Heart right ventricle (tissue), 16 donors: ENCODE data around the gene HSPBAP1. TPM values are rescaled to one million over a fixed set of nuclear protein-coding genes. Genes with fewer than 3 reads are reported as not detected.
A peak's percentile ranks its signal among the peaks of the same experiment; 100 is the strongest.

Experiments
- ATAC-seq, 8 donors: fragments of 200-7000 bp; cut with Tn5 transposase; one replicate each; pipeline ENCODE4 v1.9.1; 2020; ENCODE audit warnings: mild to moderate bottlenecking in 8 of 8, moderate library complexity in 8 of 8, moderate number of reproducible peaks in 1 of 8
- DNase-seq, 2 donors: peaks; one replicate each; pipeline ENCODE4 v3.0.0-alpha.2; 2020
- H3K27ac ChIP-seq, 10 donors: fragments of 200-600 bp; sonication (generic) in 2 of 10; one replicate each; pipeline versions ENCODE4 v1.5.0 to v1.8.0; 2020 to 2022; ENCODE audit warnings: mild to moderate bottlenecking in 3 of 10
- H3K27me3 ChIP-seq, 7 donors: fragments of 200-600 bp; one replicate each; pipeline ENCODE4 v1.8.0; 2021 to 2022; ENCODE audit warnings: mild to moderate bottlenecking in 2 of 7
- H3K36me3 ChIP-seq, 9 donors: fragments of 200-600 bp; sonication (generic) in 1 of 9; one replicate each; pipeline versions ENCODE4 v1.5.0 to v1.8.0; 2020 to 2022; ENCODE audit warnings: mild to moderate bottlenecking in 2 of 9
- H3K4me1 ChIP-seq, 9 donors: fragments of 200-600 bp; sonication (generic) in 1 of 9; one replicate each; pipeline versions ENCODE4 v1.5.0 to v1.8.0; 2020 to 2022; ENCODE audit warnings: mild to moderate bottlenecking in 4 of 9
- H3K4me3 ChIP-seq, 10 donors: fragments of 200-600 bp; sonication (generic) in 2 of 10; one replicate each; pipeline versions ENCODE4 v1.5.0 to v1.8.0; 2020 to 2022; ENCODE audit warnings: mild to moderate bottlenecking in 7 of 10, moderate library complexity in 2 of 10
- H3K9me3 ChIP-seq, 11 donors: fragments of 200-600 bp in 10 of 11; sonication (generic) in 2 of 11; one replicate each; pipeline versions ENCODE4 v1.5.0 to v1.8.0; 2013 to 2022; ENCODE audit warnings: mild to moderate bottlenecking in 2 of 11, control low read depth in 1 of 11, moderate library complexity in 1 of 11
- WGBS, 2 donors: extraction: QIAGEN DNeasy Blood & Tissue Kit; methylation state at CpG; one replicate each; pipeline ENCODE4 v1.1.7; 2013; ENCODE audit warnings: inconsistent platforms in 1 of 2; 5-methylcytosine and 5-hydroxymethylcytosine counted together
- intact Hi-C, 10 donors: fragments of 100-400 bp; cut with DNase I; formaldehyde crosslinking; loops; one replicate each; pipeline versions ENCODE4 v1.11.1 to v1.14.2; 2022
- polyA plus RNA-seq, 2 donors: library from polyadenylated mRNA; stranded (reverse); fragments of 200-250 nt; gene quantifications; one replicate each; pipeline ENCODE4 v1.2.3, GENCODE V29; 2013
- total RNA-seq, 10 donors: library from RNA; stranded (reverse); fragmentation: NEBNext Ultra II Directional in 3 of 10; extraction: Animal tissue kit (Norgen Biotek cat#: 25700) in 3 of 10; gene quantifications; one replicate each; pipeline versions ENCODE4 v1.2.1 to v1.2.4, GENCODE V29; 2021 to 2023
- TF ChIP-seq, protein P1 (sequence below), 9 donors: fragments of 200-600 bp; sonication (generic) in 2 of 9; IDR thresholded peaks; one replicate each; pipeline versions ENCODE4 v1.5.0 to v1.8.0; 2021 to 2022; ENCODE audit warnings: antibody characterized with exemption in 9 of 9, mild to moderate bottlenecking in 5 of 9, moderate library complexity in 1 of 9
- donor health status: Arrhythmogenic right ventricular cardiomyopathy.
- donor health status: ischemic (EF 13 %, LVEDD 7.1; RV severe dilation, severe dysfunction).
- donor health status: healthy with polysubstance abuse.
- donor health status: DM: no; HTN: yes; CAD: no.
- donor health status: DM: no; HTN: no; CAD: no.
- donor health status: ischemic (EF 25% LVEDD 6.9; RV normal size, moderate dysfunction).
- donor health status: ischemic (EF 25% LVEDD 5.7; RV mildly dilated, moderate dysfunction).
- donor health status: healthy.
- donor health status: DM: yes; HTN: yes; CAD: no.
- donor health status: Ischemic cardiomyopathy.
- donor health status: ischemic (EF 35%, LVEDD 5.7; RV mildly dilated, moderate dysfunction).
- donor health status: nonischemic (EF 11% LVEDD 7.7; RV severe dilation, severe dysfunction).
- donor health status: DM: yes; HTN: yes; CAD: no.
- donor health status: PGD.
- donor health status: ischemic (EF 29% LVEDD 5.4; RV normal size, mild dysfunction).
- donor health status: nonischemic (EF 23%, LVEDD 6.1; RV moderate dilation, normal function).

HSPBAP1 gene
- total and polyA plus RNA-seq, 12 donors: 2.7 to 18.5 (median 4.0) TPM

DNA sequence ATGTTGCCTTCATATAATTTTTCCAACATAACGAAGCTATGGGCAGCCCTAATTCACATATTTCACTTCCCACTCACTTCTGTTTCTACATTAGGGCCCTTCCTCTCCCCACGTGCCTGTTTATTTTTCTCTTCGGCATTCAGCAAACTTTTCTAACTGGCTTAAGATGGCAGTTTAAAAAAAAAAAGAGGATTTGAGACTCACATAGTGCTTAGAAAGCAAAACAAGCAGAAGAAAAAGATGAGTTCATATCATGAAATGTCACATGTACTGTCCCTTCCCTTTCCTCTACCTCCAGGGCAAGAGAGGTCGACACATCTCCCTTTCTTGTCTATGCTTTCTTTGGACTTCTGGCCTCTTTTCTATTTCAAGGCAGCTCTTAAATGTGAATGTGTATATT, 31.8 kb upstream of the HSPBAP1 start:
- DNase-seq (no peak), ATAC-seq (peak in 6 of 8 donors; percentile 15 to 67 (median 54))
- Histone ChIP-seq H3K9me3 (no peaks in the 10 kb centered on the region), H3K36me3 (peaks cover 0 to 58% (median 0%) of the 10 kb centered on the region in 9 donors), H3K27me3 (no peaks in the 10 kb centered on the region), H3K4me3 (no peak overlapping the region), H3K4me1 (peaks cover 0 to 6% (median 0%) of the 10 kb centered on the region in 9 donors), H3K27ac (peak overlapping the region in 1 of 10 donors; percentile 66)
- intact Hi-C loops: no loop called here
- TF ChIP-seq, protein P1, sequence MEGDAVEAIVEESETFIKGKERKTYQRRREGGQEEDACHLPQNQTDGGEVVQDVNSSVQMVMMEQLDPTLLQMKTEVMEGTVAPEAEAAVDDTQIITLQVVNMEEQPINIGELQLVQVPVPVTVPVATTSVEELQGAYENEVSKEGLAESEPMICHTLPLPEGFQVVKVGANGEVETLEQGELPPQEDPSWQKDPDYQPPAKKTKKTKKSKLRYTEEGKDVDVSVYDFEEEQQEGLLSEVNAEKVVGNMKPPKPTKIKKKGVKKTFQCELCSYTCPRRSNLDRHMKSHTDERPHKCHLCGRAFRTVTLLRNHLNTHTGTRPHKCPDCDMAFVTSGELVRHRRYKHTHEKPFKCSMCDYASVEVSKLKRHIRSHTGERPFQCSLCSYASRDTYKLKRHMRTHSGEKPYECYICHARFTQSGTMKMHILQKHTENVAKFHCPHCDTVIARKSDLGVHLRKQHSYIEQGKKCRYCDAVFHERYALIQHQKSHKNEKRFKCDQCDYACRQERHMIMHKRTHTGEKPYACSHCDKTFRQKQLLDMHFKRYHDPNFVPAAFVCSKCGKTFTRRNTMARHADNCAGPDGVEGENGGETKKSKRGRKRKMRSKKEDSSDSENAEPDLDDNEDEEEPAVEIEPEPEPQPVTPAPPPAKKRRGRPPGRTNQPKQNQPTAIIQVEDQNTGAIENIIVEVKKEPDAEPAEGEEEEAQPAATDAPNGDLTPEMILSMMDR (IDR thresholded peaks at IDR 0.05): no peak
- 86 to 91% methylated on average over 4 of the region's 4 CpGs for WGBS, 2 donors

DNA sequence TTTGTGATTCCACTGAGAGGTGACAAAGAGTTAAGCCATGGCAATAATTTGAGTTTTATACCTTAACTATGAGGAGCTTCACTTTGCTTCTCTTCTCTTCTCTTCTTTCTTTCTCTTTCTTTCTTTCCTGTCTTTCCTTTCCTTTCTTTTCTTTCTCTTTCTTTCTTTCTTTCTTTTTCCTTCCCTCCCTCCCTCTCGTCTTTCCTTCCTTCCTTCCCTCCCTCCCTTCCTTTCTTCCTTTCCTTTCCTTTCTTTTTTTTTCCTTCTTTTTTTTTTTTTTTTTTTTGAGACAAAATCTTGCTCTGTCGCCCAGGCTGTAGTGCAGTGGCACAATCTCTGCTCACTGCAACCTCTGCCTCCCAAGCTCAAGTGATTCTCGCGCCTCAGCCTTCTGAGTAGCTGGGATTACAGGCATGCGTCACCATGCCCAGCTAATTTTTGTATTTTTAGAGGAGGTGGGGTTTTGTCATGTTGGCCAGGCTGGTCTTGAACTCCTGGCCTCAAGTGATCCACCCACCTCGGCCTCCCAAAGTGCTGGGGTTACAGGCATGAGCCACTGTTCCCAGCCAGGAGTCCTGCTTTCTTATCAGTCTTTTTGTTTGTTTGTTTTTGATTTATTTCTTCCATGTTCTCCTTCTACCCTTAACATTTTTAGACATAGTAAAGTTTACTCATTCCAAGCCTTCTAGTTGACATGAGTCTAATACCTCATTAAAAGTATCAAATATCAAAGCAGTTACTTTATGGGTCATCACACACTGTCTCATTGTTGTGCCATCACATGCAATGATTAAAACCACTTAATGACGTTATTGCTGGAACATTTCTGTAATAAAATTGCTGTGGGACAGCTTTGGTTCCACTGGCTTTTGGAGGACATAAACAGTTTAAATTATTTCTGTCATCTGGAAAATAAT, 31.1 kb upstream of the HSPBAP1 start:
- DNase-seq: no peak
- Histone ChIP-seq H3K27ac (peak overlapping the region in 1 of 10 donors; percentile 51), H3K27me3 (no peaks in the 10 kb centered on the region), H3K9me3 (no peaks in the 10 kb centered on the region), H3K36me3 (peaks cover 0 to 52% (median 0%) of the 10 kb centered on the region in 9 donors), H3K4me1 (peaks cover 0 to 6% (median 0%) of the 10 kb centered on the region in 9 donors), H3K4me3 (no peak overlapping the region)
- no peak for ATAC-seq
- intact Hi-C loops: no loop called here
- TF ChIP-seq, protein P1 (IDR thresholded peaks at IDR 0.05): no peak
- WGBS, 2 donors: 93 to 95% methylated on average over 7 of the region's 7 CpGs

DNA sequence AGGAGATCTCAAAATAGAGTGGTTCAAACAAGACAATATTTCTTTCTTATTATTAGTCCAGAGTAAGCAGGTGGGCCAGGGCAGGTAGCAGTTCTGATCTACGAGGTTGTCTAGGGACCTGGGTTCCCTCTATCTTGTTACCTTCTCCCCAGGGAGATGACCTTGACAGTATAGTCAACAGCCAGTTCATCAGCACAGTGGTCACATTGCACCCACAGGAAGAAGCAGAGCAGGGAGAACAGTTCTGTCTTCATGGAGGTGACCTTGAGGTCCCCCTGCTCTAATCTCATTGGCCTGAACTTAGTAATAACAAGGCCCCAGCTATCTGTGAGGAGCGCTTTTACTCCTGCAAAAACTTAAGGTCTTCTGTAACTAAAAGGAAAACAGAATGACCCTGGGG, 23.0 kb upstream of the HSPBAP1 start:
- no peak for DNase-seq
- intact Hi-C loops: no loop called here
- no peaks in the 10 kb centered on the region for H3K9me3 ChIP-seq
- no peaks in the 10 kb centered on the region for H3K27me3 ChIP-seq
- peaks cover 0 to 37% (median 4%) of the 10 kb centered on the region in 9 donors for H3K36me3 ChIP-seq
- 83 to 87% methylated on average over 2 of the region's 2 CpGs for WGBS, 2 donors
- no peak overlapping the region for H3K27ac ChIP-seq
- no peak for ATAC-seq
- TF ChIP-seq, protein P1 (IDR thresholded peaks at IDR 0.05): no peak
- no peak overlapping the region for H3K4me3 ChIP-seq
- H3K4me1 ChIP-seq: no peaks in the 10 kb centered on the region

DNA sequence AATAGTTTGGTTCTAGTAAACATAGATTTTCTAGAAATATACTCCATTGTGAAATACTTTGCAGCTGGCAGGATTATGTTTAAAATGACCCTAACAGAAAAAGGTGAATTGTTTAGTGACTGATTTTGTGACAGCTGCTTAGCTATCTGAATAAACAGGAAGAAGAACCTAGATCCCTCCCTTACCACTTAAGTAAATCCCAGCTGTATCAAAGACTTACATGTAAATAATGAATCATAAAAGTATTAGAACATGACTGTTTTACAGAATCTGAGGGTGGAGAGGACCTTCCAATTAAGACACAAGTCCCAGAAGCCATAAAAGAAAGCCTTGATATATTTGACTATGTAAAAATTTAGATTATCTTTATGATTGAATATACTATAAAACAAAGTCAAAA, 17.1 kb upstream of the HSPBAP1 start:
- intact Hi-C loops: no loop called here
- H3K36me3 ChIP-seq: peaks cover 0 to 48% (median 10%) of the 10 kb centered on the region in 9 donors
- TF ChIP-seq, protein P1 (IDR thresholded peaks at IDR 0.05): no peak

More for the DNA sequence above, 17.1 kb upstream of the HSPBAP1 start:
- no peaks in the 10 kb centered on the region for H3K4me1 ChIP-seq
- no peak overlapping the region for H3K4me3 ChIP-seq
- no peaks in the 10 kb centered on the region for H3K27me3 ChIP-seq
- DNase-seq (no peak), ATAC-seq (no peak)
- H3K27ac ChIP-seq: no peak overlapping the region
- H3K9me3 ChIP-seq: no peaks in the 10 kb centered on the region
